Measurements from ENCODE around the gene CHRNE. TPM values are rescaled to one million over a fixed set of nuclear protein-coding genes. Genes with fewer than 3 reads are reported as not detected.

Gene CHRNE
- 0.51 TPM in 1 of 2 replicates, not detected in the other for total RNA-seq

DNA sequence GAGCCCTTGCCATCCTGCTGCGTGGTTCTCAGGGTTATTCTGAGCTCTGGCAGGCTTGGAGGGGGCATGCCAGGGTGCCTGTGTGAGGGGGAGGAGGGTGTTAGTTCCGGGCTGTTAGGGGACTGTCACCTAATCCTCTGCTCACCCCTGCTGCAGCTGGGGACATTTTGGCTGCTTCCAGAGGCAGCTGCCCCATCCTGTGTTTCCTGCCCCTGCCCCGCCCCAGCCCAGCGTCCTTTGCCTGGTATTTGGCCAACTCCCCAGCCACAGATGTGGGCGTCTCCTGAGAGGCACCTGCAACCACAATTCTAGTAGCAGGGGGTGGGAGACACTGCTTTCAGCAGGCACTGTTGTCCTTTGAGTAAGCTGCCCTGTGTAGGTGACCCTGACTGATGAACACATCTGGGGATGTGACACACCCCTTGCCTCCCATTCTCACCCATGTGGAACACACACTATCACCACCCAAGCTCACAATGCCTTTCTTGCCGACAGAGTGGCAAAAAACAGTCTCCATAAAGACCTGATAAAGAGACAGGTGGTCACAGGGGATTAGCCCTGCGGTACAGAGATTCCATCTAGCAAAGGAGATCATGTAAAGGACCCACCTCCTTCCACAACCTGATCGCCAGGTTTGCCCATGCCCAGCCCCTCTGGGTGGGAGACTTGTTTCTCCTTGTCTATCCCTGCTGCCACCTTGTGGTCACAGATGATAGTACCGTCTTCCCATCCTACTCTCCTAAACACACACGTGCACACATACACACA is at the start of gene CHRNE:
TSS of gene CHRNE (minus strand) at position 48 of the 768 bp plus-strand sequence. CDS start at position 13, 35 bp downstream.

DNA sequence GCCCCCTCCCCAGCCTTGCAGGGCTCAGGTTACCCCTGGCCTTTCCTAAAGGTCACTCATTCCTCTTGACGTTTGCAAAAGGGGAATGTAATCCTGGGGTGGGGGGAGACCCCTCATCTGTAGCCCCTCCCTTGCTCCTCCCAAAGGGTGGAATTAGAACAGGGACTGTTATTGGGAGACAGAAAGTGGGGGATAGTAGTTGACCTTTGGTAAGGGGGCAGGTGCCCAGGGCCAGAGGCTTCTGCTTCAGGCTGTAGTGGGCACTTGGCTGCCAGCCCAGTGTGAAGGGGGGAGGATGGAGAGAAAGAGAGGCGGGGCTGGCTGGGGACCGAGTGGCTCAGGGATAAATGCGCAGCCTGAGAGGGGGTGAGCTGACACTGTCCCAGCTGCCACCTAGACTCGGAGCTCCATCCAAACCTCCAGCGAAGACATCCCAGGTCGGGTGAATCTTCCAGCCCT is 47.9 kb upstream of the CHRNE start, which contains the start of gene ENO3:
TSS of gene ENO3 (plus strand) at position 374 of the 459 bp plus-strand sequence. CDS start 711 bp downstream, outside the sequence.

DNA sequence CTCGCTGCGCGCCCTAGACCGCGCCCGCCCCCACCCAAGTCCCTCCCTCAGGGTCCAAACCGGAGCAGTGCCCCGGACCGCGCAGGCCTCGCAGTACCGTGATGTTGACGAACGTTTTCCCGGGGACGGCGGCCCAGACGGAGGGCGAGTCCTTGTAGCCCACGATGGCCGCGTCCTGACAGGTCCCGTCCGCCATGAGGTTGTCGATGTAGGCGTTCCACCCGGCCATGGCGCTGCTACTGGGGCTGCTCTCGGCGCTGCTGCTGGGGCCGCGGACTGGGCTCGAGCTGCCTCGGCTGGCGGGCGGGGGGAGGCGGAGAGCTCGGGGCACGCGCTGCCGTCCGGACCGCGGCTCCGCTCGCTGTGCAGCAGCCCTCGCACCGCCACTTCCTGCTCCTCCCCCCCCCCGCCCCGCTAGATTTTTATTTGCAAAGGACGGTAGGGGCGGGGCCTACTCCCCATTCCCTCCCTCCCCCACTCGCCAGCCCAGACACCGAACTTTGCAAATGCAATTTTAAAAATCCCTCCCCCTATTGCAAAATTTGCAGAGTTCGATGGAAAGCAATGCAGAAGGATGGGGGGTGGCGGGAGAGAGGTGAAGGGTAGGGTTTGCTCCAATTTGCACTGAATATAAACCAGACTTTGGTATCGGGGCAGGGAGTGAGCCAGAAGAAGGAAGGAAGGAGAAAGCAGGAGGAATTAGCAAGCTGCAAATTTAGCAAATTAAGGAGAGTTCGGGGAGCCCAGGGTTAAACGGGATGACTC is 45.5 kb upstream of the CHRNE start, which contains the start of gene PFN1:
TSS of gene PFN1 (minus strand) at position 365 of the 765 bp plus-strand sequence. CDS start at position 229, 136 bp downstream.

DNA sequence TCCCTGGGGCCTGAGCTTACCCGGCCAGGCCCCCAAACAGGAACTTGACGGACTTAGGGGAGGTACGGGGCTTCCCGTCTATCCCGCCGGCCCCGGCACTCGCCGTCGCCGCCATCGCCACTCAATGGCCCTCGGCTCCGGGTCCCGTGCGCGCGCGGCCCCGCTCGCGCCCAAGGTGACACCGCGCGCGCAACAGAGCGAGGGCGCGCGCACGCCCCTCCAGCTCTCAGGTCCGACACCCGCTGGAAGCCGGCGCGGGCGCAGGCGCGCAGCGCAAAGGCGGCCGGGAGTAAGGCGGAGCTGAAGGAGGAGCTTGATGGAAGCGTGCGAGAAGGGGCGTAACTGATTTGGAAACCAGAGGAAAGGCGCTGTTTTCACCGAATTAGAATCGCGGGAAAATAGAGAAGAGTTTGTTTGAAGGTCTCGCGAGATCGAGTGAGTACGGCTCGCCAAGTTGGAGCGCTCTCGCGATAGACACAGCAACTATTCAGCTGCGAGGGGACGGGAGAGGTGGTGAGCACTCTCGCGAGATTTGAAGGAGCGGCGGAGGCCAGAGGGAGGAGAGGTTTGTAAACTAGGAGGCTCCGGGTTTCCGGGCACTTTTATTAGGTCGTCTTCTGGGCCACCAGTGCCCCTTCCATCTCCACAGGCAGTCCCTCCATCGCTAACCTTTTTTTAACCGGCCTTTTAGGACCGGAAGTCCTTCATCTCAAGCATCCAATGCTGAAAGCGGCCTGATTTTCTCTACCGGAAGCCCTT is 37.1 kb upstream of the CHRNE start, which contains the start of the genes RNF167 and SLC25A11:
TSS of gene RNF167 (plus strand) at position 473 of the 759 bp plus-strand sequence. CDS start 642 bp downstream, outside the sequence.
TSS of gene SLC25A11 (minus strand) at position 251 of the 759 bp plus-strand sequence. CDS start at position 115, 136 bp downstream.

DNA sequence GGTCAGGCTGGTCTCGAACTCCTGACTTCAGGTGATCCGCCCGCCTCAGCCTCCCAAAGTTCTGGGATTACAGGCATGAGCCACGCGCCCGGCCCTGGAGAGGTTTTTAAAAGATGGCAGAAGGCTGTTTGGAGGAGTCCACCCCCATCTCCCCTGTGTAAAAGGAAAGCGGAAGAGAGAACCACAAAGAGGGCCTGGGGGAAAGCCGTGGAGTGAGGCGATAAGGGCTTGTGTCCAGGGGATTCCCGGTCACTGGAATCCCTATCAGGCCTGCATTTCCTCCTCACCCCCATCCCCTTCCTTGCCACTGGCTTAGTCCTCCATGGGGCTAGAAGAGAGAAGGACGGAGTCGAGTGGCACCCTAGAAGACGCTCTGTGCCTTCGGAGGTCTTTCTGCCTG is 29.1 kb upstream of the CHRNE start, which contains the start of gene GP1BA:
TSS of gene GP1BA (plus strand) at position 315 of the 400 bp plus-strand sequence. CDS start 328 bp downstream, outside the sequence.

DNA sequence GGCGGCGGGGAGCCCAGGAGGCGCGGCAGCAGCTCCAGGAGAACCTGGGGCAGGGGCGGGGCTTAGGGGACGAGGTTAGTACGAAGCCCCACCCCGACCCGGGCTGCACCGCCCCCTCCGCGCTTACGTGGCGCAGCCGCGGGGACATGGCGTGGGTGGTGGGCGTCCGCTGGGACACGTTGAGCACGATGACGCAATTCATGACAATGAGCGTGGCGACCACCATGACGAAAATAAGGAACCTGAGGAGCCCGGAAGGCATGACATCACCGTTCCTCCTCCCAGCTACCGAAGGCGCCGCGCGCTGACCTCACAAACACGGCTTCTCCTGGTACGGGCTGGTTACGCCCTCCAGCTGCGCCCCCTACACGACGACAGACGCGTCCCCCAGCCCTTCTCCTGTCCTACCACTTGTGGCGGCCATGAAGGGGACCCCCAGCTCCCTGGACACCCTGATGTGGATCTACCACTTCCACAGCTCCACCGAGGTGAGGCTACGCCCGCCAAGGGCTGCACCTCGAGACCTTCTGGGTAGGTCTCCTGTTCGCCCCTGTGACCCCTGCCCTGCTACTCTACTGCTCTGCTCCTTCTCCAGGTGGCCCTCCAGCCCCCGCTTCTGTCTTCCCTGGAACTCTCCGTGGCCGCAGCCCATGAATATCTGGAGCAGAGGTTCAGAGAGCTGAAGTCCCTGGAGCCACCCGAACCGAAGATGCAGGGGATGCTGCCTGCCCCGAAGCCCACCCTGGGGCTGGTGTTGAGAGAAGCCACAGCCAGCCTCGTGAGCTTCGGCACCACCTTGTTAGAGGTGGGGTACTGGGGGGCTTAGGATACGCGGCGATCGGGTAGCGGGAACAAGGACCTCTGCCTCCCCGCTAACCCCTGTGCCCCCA is 3.3 kb downstream of the CHRNE start, which contains the start of gene C17orf107:
TSS of gene C17orf107 (plus strand) at position 196 of the 890 bp plus-strand sequence. CDS start at position 423, 227 bp downstream.

Other genes starting within 250 kb of the CHRNE start
- gene PELP1, start 199.0 kb downstream of the CHRNE start, total RNA-seq: 17.4 and 45.6 TPM in 2 replicates
- gene ARRB2, start 192.5 kb downstream of the CHRNE start, total RNA-seq: 5.5 and 7.2 TPM in 2 replicates
- gene MED11, start 171.7 kb downstream of the CHRNE start, total RNA-seq: 15.4 and 27.8 TPM in 2 replicates
- not detected in 2 replicates for gene ZMYND15, start 163.3 kb downstream of the CHRNE start, total RNA-seq
- 0.68 and 3.3 TPM in 2 replicates for gene CXCL16, start 163.2 kb downstream of the CHRNE start, total RNA-seq
- gene TM4SF5, start 131.2 kb downstream of the CHRNE start, total RNA-seq: not detected in 2 replicates
- gene VMO1, start 116.7 kb downstream of the CHRNE start, total RNA-seq: 0.17 and 0.58 TPM in 2 replicates
- not detected in 2 replicates for gene GLTPD2, start 114.1 kb downstream of the CHRNE start, total RNA-seq
- gene PSMB6, start 106.9 kb downstream of the CHRNE start, total RNA-seq: 114 and 165 TPM in 2 replicates
- 19.1 and 26.8 TPM in 2 replicates for gene PLD2, start 95.9 kb downstream of the CHRNE start, total RNA-seq
- 20.4 and 29.9 TPM in 2 replicates for gene MINK1, start 69.8 kb downstream of the CHRNE start, total RNA-seq
- gene C17orf107, start 3.6 kb downstream of the CHRNE start, total RNA-seq: 3.8 and 5.4 TPM in 2 replicates
- gene GP1BA, start 29.2 kb upstream of the CHRNE start, total RNA-seq: not detected in 2 replicates
- gene SLC25A11, start 36.9 kb upstream of the CHRNE start, total RNA-seq: 31.3 and 50.4 TPM in 2 replicates
- gene RNF167, start 37.2 kb upstream of the CHRNE start, total RNA-seq: 55.7 and 65.9 TPM in 2 replicates
- 692 and 1,126 TPM in 2 replicates for gene PFN1, start 45.4 kb upstream of the CHRNE start, total RNA-seq
- 1.6 and 10.7 TPM in 2 replicates for gene ENO3, start 48.0 kb upstream of the CHRNE start, total RNA-seq
- 55.8 and 67.8 TPM in 2 replicates for gene SPAG7, start 64.7 kb upstream of the CHRNE start, total RNA-seq
- gene CAMTA2, start 84.6 kb upstream of the CHRNE start, total RNA-seq: 19.3 and 28.2 TPM in 2 replicates
- gene INCA1, start 94.4 kb upstream of the CHRNE start, total RNA-seq: 0.47 and 1.6 TPM in 2 replicates
- gene KIF1C, start 94.9 kb upstream of the CHRNE start, total RNA-seq: 36.3 and 55.4 TPM in 2 replicates
- not detected in 2 replicates for gene SLC52A1, start 132.3 kb upstream of the CHRNE start, total RNA-seq
- gene ZFP3, start 175.4 kb upstream of the CHRNE start, total RNA-seq: 1.4 and 1.8 TPM in 2 replicates
- gene ZNF232, start 208.8 kb upstream of the CHRNE start, total RNA-seq: 2.5 and 4.4 TPM in 2 replicates
- gene USP6, start 212.9 kb upstream of the CHRNE start, total RNA-seq: not detected in 2 replicates

Measured in pericardium fibroblast (primary cell).